ENCODE measurements around the gene SEZ6L. TPM values are rescaled to one million over a fixed set of nuclear protein-coding genes. Genes with fewer than 3 reads are reported as not detected.

SEZ6L gene
- total RNA-seq, 1 experiment from 2014 or later, result not detected

DNA sequence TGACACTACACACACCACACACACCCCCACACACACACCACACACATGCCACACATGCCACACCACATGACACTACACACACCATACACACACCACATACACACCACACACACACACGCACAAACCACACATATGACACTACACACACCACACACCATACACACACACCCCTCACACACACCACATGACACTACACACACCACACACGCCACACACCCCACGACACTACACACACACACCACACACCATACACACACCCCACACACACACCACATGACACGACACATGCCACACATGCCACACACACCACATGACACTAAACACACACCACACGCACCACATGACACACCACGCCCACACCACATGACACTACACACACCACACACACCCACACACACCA, 158.0 kb downstream of the SEZ6L start:
- no peak for DNase-seq (ENCODE audit: extremely low read depth, low read depth)

DNA sequence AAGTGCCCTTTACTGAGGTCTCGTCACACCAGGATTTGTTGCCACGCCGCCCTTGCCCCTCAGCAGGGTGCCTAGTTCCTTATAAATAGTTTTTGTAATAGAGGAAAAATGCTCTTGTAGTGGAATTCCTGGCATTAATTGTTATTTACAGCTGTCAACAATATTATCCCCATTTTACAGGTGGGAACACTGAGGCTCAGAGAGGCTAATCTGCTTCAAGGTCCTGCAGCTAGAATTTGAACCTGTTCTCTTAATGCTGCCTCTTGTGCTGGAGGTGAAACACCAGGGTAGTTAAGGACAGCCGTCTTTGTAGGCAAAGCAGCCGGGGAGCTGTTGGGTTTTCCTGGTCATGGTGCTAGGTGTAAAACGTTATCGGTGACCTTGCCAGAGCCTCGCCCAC, 159.0 kb downstream of the SEZ6L start:
- DNase-seq (ENCODE audit: extremely low read depth, low read depth), result no peak

DNA sequence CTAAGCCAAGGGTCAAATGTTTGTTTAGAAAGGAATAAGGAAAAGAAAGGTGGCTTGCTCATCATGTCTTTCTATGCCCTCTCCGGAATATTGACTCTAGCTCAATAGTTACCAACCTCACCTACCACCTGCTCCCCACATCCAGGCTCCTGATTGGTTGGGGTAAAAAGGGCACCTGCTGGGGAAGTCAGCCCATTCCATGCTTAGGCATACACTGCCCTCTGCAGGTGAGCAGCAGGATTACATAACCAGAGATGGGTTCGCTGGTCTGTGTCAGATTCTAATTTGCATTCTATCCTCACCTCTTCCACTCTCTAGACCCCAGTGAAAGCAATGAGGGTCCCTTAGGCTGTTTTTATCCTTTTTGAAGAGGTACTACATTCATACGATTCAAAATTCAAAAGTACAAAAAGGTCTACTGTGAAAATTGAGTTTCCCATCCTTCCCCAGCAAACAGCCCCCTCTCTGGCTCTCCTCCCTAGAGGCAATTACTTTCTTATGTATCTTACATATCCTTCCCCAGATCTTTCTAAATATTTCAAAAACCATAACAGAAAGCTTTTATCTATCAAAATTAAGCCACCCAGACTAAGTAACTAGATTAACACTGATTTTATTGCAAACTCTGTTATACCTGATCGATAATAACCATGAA, 161.8 kb downstream of the SEZ6L start:
- DNase-seq (ENCODE audit: extremely low read depth, low read depth), result peak; percentile 54

DNA sequence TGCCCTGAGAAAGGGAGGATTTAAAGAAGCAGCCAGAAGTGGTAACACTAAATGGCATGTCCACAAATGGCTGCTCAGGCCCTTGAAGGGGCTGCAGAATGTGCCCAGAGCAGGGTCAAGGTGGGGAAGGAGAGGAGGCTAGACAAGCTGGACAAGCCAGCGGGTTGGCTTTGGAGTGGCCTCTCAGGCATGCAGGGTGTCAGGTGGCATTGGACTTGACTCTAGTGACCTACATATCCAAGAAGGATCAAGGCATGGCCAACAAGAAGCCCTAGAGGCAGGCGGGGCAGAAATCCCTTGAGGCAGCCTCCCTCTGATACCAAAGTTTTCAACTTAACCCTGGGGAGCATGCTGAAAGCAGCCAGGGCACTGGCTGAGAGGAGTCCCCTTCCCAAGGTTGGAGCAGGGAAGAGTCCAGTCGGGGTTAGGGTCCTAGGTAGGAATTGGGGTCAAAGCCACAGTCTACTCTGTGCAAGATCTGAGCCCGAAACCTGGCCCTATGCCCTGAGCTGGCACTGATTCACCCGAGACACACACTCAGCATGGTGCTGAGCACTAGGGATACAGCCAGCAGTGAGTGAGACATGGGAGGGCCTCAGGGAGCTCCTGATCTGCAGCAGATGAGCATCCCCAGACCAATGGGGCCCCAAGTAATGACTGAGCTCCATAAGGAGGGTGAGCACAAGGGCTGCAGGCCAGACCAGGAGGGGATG, 164.0 kb downstream of the SEZ6L start:
- no peak for DNase-seq (ENCODE audit: extremely low read depth, low read depth)

DNA sequence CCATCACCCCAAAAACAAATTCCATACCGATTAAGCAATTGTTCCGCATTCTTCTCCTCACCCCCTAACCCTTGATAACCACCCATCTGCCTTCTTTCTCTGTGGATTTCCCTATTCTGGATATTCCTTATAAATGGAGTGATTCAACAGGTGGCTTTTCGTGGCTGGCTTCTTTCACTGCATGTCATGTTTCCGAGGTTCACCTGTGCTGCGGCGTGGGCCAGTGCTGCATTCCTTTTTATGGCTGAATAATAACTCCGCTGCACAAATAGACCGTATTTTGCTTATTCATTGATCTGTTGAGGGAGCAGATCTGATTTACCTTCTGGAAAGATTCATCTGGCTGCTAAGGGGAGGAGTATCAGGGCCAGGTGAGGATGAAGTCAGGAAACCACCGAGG, 165.0 kb downstream of the SEZ6L start:
- DNase-seq (ENCODE audit: extremely low read depth, low read depth), result no peak

DNA sequence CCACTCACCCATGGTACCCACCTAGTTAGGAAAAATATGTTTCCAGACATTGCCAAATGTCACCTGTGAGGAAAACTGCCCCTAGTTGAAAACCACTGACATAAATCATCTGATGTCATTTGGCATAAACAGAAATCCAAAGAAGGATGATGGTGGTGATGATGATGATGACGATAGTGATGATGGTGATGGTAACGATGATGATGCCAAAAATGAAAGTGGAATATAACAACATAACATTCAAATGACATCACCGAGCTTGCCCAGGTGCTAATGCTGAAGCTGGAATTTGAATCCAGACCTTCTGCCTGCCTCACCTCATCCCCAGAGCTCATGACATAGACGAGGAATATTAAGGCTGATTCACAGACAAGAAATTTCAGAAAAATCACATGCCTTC, 167.5 kb downstream of the SEZ6L start:
- no peak for DNase-seq (ENCODE audit: extremely low read depth, low read depth)

DNA sequence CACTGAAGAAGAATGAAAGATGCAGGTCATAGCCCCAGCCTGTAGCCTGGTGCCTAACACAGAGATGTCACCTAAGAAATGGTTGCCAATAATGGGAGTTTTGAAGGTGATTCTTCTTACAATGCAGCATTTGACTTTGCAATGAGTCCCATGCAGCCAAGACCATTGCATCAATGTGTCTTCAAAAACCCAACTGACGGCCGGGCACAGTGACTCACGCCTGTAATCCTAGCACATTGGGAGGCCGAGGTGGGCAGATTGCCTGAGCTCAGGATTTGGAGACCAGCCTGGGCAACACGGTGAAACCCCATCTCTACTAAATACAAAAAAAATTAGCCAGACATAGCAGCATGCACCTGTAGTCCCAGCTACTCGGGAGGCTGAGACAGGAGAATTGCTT, 170.5 kb downstream of the SEZ6L start:
- no peak for DNase-seq (ENCODE audit: extremely low read depth, low read depth)

DNA sequence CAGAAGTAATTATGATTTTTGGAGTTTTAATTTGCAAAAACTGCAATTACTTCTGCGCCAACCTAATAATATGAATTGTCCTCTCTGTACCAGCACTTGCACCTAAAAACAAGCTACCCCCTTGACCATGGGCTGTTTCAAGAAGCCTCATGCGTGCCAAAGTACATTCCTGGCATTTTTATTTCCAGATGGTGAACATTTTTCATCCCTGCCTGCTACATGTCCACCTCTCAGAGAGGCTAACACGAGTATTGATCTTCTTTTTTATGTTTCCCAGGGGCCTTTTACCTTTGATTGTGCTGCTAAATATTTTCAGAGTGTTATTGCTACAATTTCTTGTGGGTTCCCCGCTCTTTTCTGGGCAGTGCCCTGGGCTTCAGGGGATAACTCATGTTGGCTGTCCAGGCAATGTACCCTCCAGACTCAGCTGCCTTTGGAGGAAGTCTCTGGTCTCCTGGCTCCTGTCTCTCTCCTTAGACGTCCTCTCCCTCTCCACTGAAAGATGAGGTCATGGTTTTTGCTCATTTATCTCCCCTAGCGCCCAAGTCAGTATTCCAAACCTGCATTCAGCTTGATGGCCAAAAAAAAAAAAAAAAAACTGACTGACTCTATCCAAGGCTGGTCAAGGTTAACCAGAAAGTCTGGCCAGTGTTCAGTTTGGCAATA, 173.6 kb downstream of the SEZ6L start:
- DNase-seq (ENCODE audit: extremely low read depth, low read depth), result no peak

DNA sequence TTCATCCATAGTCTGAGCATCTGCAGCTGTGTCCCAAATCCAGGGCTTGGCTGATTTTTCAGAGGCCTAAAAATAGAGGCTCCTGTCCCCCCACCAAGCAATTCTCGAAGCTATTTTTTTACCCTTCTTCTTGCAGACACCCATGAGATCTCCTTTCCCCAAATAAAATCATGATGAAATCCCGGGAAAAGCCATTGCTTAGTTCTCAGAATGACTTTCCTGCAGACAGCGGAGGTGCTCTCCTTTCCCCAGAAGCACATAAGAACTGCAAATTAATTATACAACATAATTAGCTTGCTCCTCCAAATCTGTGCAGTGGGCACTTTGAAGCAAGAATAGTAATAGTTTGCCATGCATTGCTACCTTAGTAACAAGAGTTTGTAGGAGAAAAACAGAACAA, 176.2 kb downstream of the SEZ6L start:
- DNase-seq (ENCODE audit: extremely low read depth, low read depth), result no peak

DNA sequence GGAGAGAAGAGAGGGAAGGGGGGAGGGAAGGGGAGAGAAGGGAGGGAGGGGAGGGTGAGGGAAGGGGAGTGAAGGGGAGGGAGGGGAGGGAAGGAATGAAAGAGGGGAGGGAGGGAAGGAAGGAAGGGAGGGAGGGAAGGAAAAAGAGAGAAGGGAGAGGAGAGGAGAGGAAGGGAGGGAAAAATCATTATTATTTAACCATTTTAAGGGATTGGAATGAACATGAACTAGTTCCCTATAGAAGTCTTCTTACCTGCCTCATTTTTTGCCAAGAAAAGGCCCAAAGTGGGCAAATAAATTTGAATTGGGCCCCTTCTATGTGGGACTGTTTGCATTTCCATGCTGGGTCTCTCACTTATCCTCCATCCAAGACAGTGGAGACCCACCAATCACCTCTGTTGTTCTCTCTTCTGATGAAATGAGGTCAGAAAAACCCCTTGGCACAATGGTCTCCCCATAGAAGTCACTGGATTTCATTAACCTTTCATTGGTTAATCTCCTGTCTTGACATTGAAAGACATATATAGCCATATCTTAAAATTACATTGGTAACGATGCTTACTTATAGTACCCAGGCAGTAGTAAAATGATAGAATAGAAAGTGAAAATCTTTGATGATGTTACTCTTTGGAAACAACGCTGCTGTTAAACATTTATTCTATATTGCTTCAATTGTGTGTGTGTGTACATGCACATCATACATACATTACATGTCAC, 179.7 kb downstream of the SEZ6L start:
- no peak for DNase-seq (ENCODE audit: extremely low read depth, low read depth)

DNA sequence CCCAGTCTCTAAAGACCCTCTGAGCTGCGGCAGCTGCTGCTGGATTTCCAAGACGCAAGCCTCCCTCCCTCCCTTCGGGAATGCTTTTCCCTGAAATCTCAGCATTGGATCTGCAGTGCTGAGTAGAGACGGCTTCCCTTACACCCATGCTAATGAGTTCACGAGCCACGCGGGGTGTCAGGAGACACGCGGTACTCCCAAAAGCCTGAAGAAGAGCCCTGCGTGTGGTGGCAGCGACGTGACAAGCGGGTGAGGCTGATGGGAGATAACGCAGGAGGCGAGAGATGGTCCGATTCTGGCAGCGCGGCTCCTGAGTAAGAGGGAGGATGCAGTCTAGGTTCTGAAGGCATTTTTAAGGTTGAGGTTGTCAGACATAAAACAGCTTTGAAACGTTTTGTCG, 185.4 kb downstream of the SEZ6L start:
- DNase-seq (ENCODE audit: extremely low read depth, low read depth), result no peak

DNA sequence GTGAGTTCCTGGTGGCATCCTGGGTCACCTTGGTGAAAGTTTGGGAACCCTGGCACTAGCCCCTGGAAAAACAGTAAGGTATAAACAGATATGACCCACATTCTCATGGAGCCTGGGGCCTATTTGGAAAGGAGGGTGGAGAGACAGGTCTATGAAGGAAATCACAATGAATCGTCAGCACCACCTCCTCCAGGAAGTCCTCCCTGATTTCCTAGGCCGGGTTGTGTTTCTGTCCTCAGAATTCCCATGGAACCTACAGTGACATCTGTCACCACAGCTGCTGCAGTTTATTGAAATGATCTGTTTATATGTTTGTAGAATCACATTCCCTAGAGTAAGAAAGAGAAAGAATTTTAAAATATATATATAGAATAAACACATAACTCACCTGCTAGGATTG, 188.0 kb downstream of the SEZ6L start:
- no peak for DNase-seq (ENCODE audit: extremely low read depth, low read depth)

DNA sequence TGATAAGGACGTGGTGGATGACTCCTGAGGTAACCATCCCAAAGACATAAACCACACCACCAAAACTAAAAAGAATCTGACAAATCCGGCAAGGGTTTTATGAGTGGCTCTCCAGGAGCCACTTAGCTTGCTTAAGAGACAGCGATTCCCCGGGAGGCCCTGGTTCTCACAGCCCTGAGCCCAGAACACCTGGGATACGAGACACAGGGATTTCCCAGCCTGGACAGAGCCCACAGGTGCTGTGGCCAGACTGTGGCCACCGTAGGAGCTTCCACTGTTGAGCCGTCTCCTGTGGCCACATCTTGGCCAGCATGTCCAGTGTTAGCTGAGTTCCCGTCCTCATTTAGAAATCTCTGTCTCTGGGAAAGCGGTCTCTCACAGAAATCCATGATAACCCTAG, 188.6 kb downstream of the SEZ6L start:
- no peak for DNase-seq (ENCODE audit: extremely low read depth, low read depth)

DNA sequence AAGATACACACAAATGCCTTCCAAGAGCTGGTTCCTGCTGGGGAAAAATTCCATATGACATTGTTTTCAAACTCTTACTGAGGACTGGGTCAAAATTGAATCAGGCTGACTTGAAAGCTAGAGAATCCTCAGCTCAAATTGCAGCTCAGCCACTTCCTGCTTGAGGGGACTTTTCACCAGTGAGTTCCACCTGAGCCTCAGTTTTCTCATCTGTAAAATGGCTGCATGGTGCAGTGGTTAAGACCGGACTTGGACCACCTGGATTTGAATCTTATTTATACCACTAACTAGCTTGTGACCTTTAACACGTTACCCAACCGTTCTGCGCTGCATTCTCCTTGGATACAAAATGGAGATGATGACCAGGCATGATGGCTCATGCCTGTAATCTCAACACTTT, 189.9 kb downstream of the SEZ6L start:
- no peak for DNase-seq (ENCODE audit: extremely low read depth, low read depth)

DNA sequence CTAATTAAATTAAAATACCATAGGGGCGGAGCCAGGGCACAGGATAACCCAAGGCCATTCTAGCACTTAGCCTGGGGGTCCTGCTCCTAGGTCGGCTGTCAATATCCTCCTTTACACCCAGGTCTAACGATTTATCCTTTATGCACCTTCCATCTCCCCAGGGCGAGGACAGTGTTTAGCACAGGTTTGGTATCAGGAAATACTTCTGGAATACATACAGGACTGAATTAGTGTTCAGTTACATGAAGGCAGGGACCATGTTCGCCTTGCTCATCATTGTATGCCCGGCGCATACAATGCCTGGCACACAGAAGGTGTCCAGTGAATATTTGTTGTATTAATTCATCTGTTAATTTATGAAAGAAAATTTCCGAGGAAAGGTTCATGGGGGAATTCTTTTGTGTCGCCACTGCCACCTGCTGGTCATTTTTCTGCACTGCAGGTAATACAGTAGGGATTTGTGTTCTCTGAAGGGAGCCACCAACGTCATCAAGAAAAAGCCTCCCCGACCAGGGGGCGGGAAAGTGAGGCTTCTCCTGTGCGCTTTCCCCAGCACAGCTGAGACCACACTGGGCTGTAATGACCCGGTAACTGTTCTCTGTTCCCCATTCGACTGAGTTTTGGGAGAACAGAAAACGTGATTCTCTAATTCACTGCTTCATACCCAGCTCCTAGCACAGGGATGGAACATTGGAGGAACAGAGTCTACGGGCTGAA, 191.1 kb downstream of the SEZ6L start:
- DNase-seq (ENCODE audit: extremely low read depth, low read depth), result peak; percentile 69

DNA sequence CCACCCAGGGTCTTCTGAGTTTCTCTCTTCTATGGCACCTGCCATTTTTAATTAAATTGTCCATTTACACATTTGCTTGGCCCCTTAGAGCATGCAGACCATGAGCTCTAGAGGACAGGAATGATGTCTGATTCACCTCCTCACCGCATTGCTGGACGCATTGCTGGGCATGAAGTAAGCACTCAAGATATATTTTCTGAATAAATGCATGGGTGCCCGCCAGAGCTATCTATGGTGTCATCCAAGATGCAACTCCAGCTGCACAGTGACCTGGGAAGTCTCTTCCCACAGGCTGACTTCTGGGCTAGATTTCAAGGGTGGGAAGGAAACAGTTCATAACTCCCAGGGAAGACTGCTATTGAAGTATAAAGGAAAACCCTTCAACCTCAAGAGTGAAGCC, 193.2 kb downstream of the SEZ6L start:
- no peak for DNase-seq (ENCODE audit: extremely low read depth, low read depth)

DNA sequence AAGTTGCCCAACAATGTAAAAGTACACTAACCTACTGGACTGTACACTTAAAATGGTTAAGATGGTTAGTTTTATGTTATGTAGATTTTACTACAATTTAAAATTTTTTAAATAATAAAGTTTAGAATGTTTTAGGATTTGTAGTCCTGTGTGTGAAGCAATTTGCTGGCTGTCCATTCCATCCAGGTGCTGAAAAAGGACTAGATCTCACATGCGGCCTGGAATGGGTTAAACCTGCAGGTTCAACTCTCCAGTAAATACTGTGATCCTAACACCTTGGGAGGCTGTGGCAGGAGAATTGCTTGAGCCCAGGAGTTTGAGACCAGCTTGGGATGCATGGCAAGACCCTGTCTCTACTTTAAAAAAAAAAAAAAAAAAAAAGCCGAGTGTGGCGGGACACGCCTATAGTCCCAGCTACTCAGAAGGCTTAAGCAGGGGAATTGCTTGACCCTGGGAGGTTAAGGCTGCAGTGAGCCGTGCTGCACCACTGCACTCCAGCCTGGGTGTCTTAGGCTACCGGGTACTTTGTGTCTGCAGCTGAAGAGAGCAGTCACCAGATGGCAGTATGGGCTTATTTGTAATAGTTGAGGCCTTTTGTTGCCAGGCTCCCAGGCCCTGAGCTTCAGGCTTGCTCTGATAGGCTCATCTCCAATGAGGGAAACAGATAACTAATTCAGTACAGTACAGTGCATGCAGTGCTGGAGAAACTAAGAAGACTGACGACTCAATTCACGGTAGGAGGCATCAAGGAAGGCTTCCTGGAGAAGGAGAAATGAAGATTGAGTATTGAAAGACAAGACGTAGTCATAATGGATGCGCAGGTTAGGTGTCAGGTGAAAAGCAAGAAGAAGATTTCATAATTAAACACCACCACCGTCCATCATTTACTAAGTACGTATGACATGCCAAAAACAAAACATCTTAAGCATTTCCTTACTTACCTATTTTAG, 195.1 kb downstream of the SEZ6L start:
- peak; percentile 65 for DNase-seq (ENCODE audit: extremely low read depth, low read depth)

DNA sequence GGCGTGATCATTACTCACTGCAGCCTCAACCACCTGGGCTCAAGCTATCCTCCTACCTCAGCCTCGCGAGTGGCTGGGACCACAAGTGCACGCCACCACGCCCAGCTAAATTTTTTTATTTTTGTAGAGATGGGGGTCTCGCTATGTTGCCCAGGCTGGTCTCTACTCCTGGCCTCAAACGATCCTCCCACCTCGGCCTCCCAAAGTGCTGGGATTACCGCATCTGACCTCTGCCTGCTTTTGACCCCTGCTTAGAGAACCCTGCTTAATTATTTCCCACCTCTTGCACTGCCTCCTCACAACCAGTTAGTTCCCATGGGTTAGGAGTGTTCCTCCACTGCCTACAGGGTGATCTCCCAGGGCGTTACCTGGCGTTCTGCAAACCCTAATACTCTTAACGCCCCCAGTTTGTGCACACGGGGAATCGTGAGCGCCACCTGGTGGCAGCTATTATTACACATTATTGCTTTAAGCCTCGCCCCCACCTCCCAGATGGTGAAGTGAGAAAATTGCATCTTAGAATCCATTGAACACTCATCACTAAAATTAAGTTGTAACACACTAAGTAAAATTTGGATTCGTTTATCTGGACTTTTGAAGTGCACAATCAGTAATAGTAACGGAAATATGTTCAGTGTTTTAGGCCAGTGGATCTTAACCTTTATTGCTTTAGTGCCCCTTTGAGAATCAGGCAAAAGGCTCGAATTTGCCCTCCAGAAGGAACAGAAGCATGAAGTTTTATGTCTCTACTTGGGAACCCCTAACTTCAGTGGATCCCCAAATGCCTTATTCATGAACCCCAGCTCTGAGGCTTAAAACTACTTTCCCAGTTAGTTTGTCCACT, 198.4 kb downstream of the SEZ6L start:
- DNase-seq (ENCODE audit: extremely low read depth, low read depth), result peak; percentile 45

DNA sequence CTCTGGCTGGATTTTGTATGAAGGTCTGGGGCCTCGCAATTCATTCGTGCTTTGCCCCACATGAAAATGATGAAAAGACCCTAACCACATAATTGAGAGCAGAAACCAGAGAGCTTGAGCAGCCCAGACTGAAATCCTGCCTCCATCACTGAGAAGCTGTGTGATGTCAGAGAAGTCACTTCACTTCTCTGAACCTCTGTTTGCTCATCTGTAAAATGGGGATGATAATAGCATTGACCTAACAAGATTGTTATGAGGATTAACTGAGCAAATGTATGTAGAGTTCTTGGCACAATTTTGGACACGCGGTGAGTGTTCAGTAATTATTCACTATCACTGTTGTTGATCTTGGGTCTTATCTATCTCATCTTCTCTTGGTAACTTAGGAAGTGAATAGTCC, 203.6 kb downstream of the SEZ6L start:
- DNase-seq (ENCODE audit: extremely low read depth, low read depth), result no peak

Measured in NCI-H460 (cell line).